Measurements from ENCODE around the gene MAP6D1.
"Not testable (repeated sequence)": the region's sequence is repeated elsewhere in the genome, so short reads cannot be mapped to it uniquely, and the experiment has no call there.

MAP6D1 gene

GRCh38 chr3:183790700-183791099 is 34.7 kb downstream of the MAP6D1 start:
- Histone ChIP-seq H3K9ac (no peak overlapping the region), H3K9me3 (no peaks in the 10 kb centered on the region), H3K27me3 (no peaks in the 10 kb centered on the region), H3K36me3 (peaks cover 99% of the 10 kb centered on the region), H3K27ac (no peak overlapping the region), H3K4me3 (no peak overlapping the region), H3K4me2 (no peak overlapping the region), H3K4me1 (no peaks in the 10 kb centered on the region), H4K20me1 (peaks cover 69% of the 10 kb centered on the region)
- TF ChIP-seq Cebpa-rat (IDR thresholded peaks at IDR 0.05), result no peak

GRCh38 chr3:183789826-183790225 is 35.6 kb downstream of the MAP6D1 start:
- Histone ChIP-seq H4K20me1 (peaks cover 74% of the 10 kb centered on the region), H3K9ac (no peak overlapping the region), H3K27me3 (no peaks in the 10 kb centered on the region), H3K36me3 (peaks cover 99% of the 10 kb centered on the region), H3K9me3 (no peaks in the 10 kb centered on the region), H3K4me1 (no peaks in the 10 kb centered on the region), H3K4me2 (no peak overlapping the region), H3K4me3 (no peak overlapping the region), H3K27ac (no peak overlapping the region)
- TF ChIP-seq Cebpa-rat (IDR thresholded peaks at IDR 0.05), result no peak

DNA sequence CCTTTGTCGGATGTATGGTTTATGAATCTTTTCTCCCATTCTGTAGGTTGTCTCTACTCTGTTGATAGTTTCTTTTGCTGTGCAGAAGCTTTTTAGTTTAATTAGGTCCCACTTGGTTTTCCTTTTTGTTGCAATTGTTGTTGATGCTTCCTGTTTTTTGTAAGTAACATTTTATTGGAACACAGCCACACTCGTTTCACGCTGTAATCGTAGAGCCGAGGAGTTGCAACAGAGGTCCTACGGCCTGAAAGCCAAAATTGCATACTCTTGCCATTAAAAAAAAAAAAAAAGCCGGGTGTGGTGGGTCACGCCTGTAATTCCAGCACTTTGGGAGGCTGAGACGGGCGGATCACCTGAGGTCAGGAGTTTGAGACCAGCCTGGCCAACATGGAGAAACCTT is 40.9 kb downstream of the MAP6D1 start:
- H3K27ac ChIP-seq, H3K27me3 ChIP-seq, H3K4me2 ChIP-seq, H3K4me1 ChIP-seq, H3K4me3 ChIP-seq, H3K9ac ChIP-seq, H3K9me3 ChIP-seq: not testable (repeated sequence)
- H3K36me3 ChIP-seq, result peaks cover 99% of the 10 kb centered on the region
- H4K20me1 ChIP-seq, result peaks cover 54% of the 10 kb centered on the region

- H3K4me2 ChIP-seq, result no peak overlapping the region
- peaks cover 41% of the 10 kb centered on the region for H4K20me1 ChIP-seq
- H3K27ac ChIP-seq, result no peak overlapping the region
- no peaks in the 10 kb centered on the region for H3K4me1 ChIP-seq
- H3K9me3 ChIP-seq, result no peaks in the 10 kb centered on the region
- H3K36me3 ChIP-seq, result peaks cover 100% of the 10 kb centered on the region
- no peaks in the 10 kb centered on the region for H3K27me3 ChIP-seq
- no peak overlapping the region for H3K9ac ChIP-seq
- TF ChIP-seq Cebpa-rat (IDR thresholded peaks at IDR 0.05), result no peak
- no peak overlapping the region for H3K4me3 ChIP-seq
Observed at GRCh38 chr3:183782576-183783276, 42.7 kb downstream of the MAP6D1 start.

GRCh38 chr3:183781246-183781645 is 44.1 kb downstream of the MAP6D1 start:
- peaks cover 36% of the 10 kb centered on the region for H4K20me1 ChIP-seq
- no peak overlapping the region for H3K9ac ChIP-seq
- no peak for TF ChIP-seq Cebpa-rat (IDR thresholded peaks at IDR 0.05)
- H3K27ac ChIP-seq, result no peak overlapping the region
- no peaks in the 10 kb centered on the region for H3K4me1 ChIP-seq
- H3K27me3 ChIP-seq, result no peaks in the 10 kb centered on the region
- no peak overlapping the region for H3K4me3 ChIP-seq
- H3K9me3 ChIP-seq, result no peaks in the 10 kb centered on the region
- H3K36me3 ChIP-seq, result peaks cover 100% of the 10 kb centered on the region
- no peak overlapping the region for H3K4me2 ChIP-seq

DNA sequence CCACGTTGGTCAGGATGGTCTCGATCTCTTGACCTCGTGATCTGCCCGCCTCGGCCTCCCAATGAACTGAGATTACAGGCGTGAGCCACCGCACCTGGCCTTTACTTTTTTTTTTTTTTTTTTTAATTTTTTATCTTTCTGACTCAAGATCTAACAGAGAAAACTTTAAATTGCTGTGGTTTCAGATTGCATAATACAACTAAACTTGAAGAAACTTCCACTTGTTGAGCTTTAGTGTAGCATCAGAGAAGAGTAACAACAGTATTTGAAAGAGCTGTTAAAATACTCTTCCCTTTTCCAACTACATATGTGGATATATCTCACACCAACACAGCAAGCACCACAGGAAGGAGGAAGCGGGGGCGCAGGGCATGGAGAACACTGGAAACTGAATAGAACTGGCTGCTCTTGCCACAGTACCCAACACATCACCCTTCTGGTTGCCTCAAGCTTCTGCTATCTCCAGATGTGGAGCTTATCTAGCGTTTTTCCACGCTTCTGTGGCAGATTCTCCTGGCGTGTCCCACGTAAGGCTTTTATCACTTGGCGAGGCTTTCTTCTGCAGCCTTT is 45.4 kb downstream of the MAP6D1 start:
- no peaks in the 10 kb centered on the region for H3K27me3 ChIP-seq
- H4K20me1 ChIP-seq, result peaks cover 27% of the 10 kb centered on the region
- no peak overlapping the region for H3K4me2 ChIP-seq
- H3K9me3 ChIP-seq, result no peaks in the 10 kb centered on the region
- H3K36me3 ChIP-seq, result peaks cover 100% of the 10 kb centered on the region
- no peak overlapping the region for H3K4me3 ChIP-seq
- H3K27ac ChIP-seq, result no peak overlapping the region
- TF ChIP-seq Cebpa-rat (IDR thresholded peaks at IDR 0.05), result no peak
- no peak overlapping the region for H3K9ac ChIP-seq
- H3K4me1 ChIP-seq, result no peaks in the 10 kb centered on the region

- H3K4me1 ChIP-seq, result no peaks in the 10 kb centered on the region
- H3K9ac ChIP-seq, result no peak overlapping the region
- no peak overlapping the region for H3K4me3 ChIP-seq
- no peaks in the 10 kb centered on the region for H3K9me3 ChIP-seq
- no peaks in the 10 kb centered on the region for H3K27me3 ChIP-seq
- H3K27ac ChIP-seq, result no peak overlapping the region
- peaks cover 100% of the 10 kb centered on the region for H3K36me3 ChIP-seq
- no peak overlapping the region for H3K4me2 ChIP-seq
- TF ChIP-seq Cebpa-rat (IDR thresholded peaks at IDR 0.05), result no peak
- peaks cover 5% of the 10 kb centered on the region; the same call in 1 of the 2 replicates for H4K20me1 ChIP-seq
Observed at GRCh38 chr3:183777016-183777618, 48.3 kb downstream of the MAP6D1 start.

DNA sequence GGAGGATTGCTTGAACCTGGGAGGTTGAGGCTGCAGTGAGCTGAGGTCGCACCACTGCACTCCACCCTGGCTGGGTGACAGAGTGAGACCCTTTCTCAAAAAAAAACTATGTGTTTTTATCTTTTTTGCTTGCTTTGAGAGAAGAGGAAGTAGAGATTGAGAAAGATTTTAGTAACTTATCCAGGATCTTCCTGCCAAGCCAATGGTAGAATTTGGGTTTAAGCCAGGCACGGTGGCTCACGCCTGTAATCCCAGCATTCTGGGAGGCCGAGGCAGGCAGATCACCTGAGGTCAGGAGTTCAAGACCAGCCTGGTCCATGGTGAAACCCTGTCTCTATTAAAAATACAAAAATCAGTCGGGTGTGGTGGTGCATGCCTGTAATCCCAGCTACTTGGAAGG is 48.9 kb downstream of the MAP6D1 start:
- peaks cover 100% of the 10 kb centered on the region for H3K36me3 ChIP-seq
- not testable (repeated sequence) for H3K27me3 ChIP-seq, H3K4me2 ChIP-seq, H3K9me3 ChIP-seq, H3K27ac ChIP-seq, H3K4me1 ChIP-seq, H4K20me1 ChIP-seq, H3K4me3 ChIP-seq, H3K9ac ChIP-seq

- Histone ChIP-seq H3K9me3 (no peaks in the 10 kb centered on the region), H3K36me3 (peaks cover 98% of the 10 kb centered on the region), H3K9ac (no peak overlapping the region), H3K27me3 (no peaks in the 10 kb centered on the region), H3K4me1 (no peaks in the 10 kb centered on the region), H3K4me3 (no peak overlapping the region), H4K20me1 (peaks cover 5% of the 10 kb centered on the region; the same call in 1 of the 2 replicates), H3K27ac (no peak overlapping the region), H3K4me2 (no peak overlapping the region)
- no peak for TF ChIP-seq Cebpa-rat (IDR thresholded peaks at IDR 0.05)
Observed at GRCh38 chr3:183775781-183776180, 49.6 kb downstream of the MAP6D1 start.

- no peak overlapping the region for H3K4me3 ChIP-seq
- no peaks in the 10 kb centered on the region for H3K9me3 ChIP-seq
- no peak overlapping the region for H3K27ac ChIP-seq
- peaks cover 97% of the 10 kb centered on the region for H3K36me3 ChIP-seq
- peaks cover 9% of the 10 kb centered on the region; the same call in 1 of the 2 replicates for H4K20me1 ChIP-seq
- no peak overlapping the region for H3K4me2 ChIP-seq
- H3K4me1 ChIP-seq, result no peaks in the 10 kb centered on the region
- TF ChIP-seq Cebpa-rat (IDR thresholded peaks at IDR 0.05), result no peak
- H3K9ac ChIP-seq, result no peak overlapping the region
- no peaks in the 10 kb centered on the region for H3K27me3 ChIP-seq
Observed at GRCh38 chr3:183774631-183775030, 50.7 kb downstream of the MAP6D1 start.

Data from BLaER1 (cell line).